Upper lobe of left lung (tissue), 6 donors: Measurements from ENCODE around the gene RPS13. TPM values are rescaled to one million over a fixed set of nuclear protein-coding genes. Genes with fewer than 3 reads are reported as not detected.
"Not testable (repeated sequence)": the region's sequence is repeated elsewhere in the genome, so short reads cannot be mapped to it uniquely, and the experiment has no call there.

Experiments used
- ATAC-seq, 2 donors: fragments of 200-7000 bp; cut with Tn5 transposase; one replicate each; pipeline ENCODE4 v1.9.1; 2022; ENCODE audit warnings: mild to moderate bottlenecking in 2 of 2, moderate library complexity in 2 of 2; ENCODE audit not compliant: low FRiP score in 2 of 2
- DNase-seq, 2 donors: peaks; one replicate each; pipeline ENCODE4 v3.0.0-alpha.2; 2019 to 2020
- H3K27ac ChIP-seq, 4 donors: fragments of 200-600 bp; sonication (generic); one replicate each; pipeline ENCODE4 v1.5.1; 2016 to 2019
- H3K27me3 ChIP-seq, 4 donors: fragments of 200-600 bp; sonication (generic); one replicate each; pipeline ENCODE4 v1.5.1; 2017 to 2019
- H3K36me3 ChIP-seq, 4 donors: fragments of 200-600 bp; sonication (generic); one replicate each; pipeline ENCODE4 v1.5.1; 2016 to 2019
- H3K4me1 ChIP-seq, 4 donors: fragments of 200-600 bp; sonication (generic); one replicate each; pipeline ENCODE4 v1.5.1; 2018 to 2019
- H3K4me3 ChIP-seq, 4 donors: fragments of 200-600 bp; sonication (generic); one replicate each; pipeline ENCODE4 v1.5.1; 2017 to 2019; ENCODE audit warnings: mild to moderate bottlenecking in 2 of 4, moderate library complexity in 1 of 4
- H3K9me3 ChIP-seq, 4 donors: fragments of 200-600 bp; sonication (generic); one replicate each; pipeline ENCODE4 v1.5.1; 2018 to 2019
- CTCF ChIP-seq, 6 experiments: fragments of 450-650 bp in 4 of 6; fragments of 200-600 bp in 2 of 6; sonication (generic) in 2 of 6; IDR thresholded peaks; one replicate each; pipeline ENCODE4 v1.5.1; 2016 to 2019; ENCODE audit warnings: antibody characterized with exemption in 6 of 6
- EP300 ChIP-seq, 4 donors: sonication (generic); formaldehyde crosslinking; IDR thresholded peaks; one replicate each; pipeline ENCODE4 v1.5.1; 2017; ENCODE audit warnings: antibody characterized with exemption in 4 of 4, control low read depth in 2 of 4
- POLR2A ChIP-seq, 4 donors: fragments of 450-650 bp; IDR thresholded peaks; one replicate each; pipeline ENCODE4 v1.5.1; 2016 to 2017; ENCODE audit warnings: antibody characterized with exemption in 4 of 4, mild to moderate bottlenecking in 2 of 4
- POLR2AphosphoS5 ChIP-seq, 2 donors: sonication (generic); formaldehyde crosslinking; IDR thresholded peaks; one replicate each; pipeline ENCODE4 v1.5.1; 2017; ENCODE audit warnings: antibody characterized with exemption in 2 of 2
- WGBS, 2 donors: methylation state at CpG; one replicate each; pipeline ENCODE4 v1.1.5; 2017 to 2018; 5-methylcytosine and 5-hydroxymethylcytosine counted together
- total RNA-seq, 6 donors: library from RNA; depleted of rRNA in 4 of 6; stranded (reverse); fragments of >200 nt in 4 of 6; gene quantifications; one replicate each; pipeline versions ENCODE4 v1.1.0 to v1.2.1, GENCODE V29; 2016 to 2021
- donor health status: DM: no; HTN: no; CAD: no; lungs with moderate emphysema.
- donor health status: DM: no; HTN: yes; CAD: no; lungs with severe emphysema.

Gene RPS13
- total RNA-seq, 6 donors from 2014 or later = 263 to 1,313 (median 751) TPM

- WGBS, 2 donors = 69 to 80% methylated on average over 2 of the region's 2 CpGs
- Histone ChIP-seq H3K4me3 (no peak overlapping the region), H3K36me3 (no peaks in the 10 kb centered on the region), H3K9me3 (no peaks in the 10 kb centered on the region), H3K27me3 (no peaks in the 10 kb centered on the region), H3K27ac (no peak overlapping the region), H3K4me1 (no peaks in the 10 kb centered on the region)
- no peak for DNase-seq
- peak in 1 of 2 donors; percentile 28 for ATAC-seq
- TF ChIP-seq POLR2AphosphoS5 (IDR thresholded peaks at IDR 0.05) (no peak), EP300 (IDR thresholded peaks at IDR 0.05) (no peak), CTCF (IDR thresholded peaks at IDR 0.05) (no peak), POLR2A (IDR thresholded peaks at IDR 0.05) (no peak)
Observed at GRCh38 chr11:17066691-17067090, 10.8 kb downstream of the RPS13 start.

GRCh38 chr11:17063171-17064002 is 14.1 kb downstream of the RPS13 start:
- ATAC-seq (peak; percentile 80 to 89), DNase-seq (peak; percentile 27 to 60)
- H3K4me3 ChIP-seq = no peak overlapping the region
- WGBS, 2 donors = 69 to 74% methylated on average over 3 to 4 of the region's 4 CpGs
- H3K27ac ChIP-seq = no peak overlapping the region
- H3K27me3 ChIP-seq = no peaks in the 10 kb centered on the region
- H3K4me1 ChIP-seq = no peaks in the 10 kb centered on the region
- TF ChIP-seq CTCF (IDR thresholded peaks at IDR 0.05) (peak; percentile 52 to 83 (median 67)), POLR2AphosphoS5 (IDR thresholded peaks at IDR 0.05) (no peak)
- H3K36me3 ChIP-seq = no peaks in the 10 kb centered on the region
- no peaks in the 10 kb centered on the region for H3K9me3 ChIP-seq

- H3K27me3 ChIP-seq, H3K4me1 ChIP-seq, H3K36me3 ChIP-seq, H3K4me3 ChIP-seq, ATAC-seq, H3K27ac ChIP-seq, H3K9me3 ChIP-seq: not testable (repeated sequence)
- 92 to 100% methylated on average over 1 to 17 of the region's 27 CpGs for WGBS, 2 donors
- DNase-seq = peak in 1 of 2 donors; percentile 68
Observed at GRCh38 chr11:17051146-17051545, 26.3 kb downstream of the RPS13 start.

GRCh38 chr11:17048491-17048890 is 29.0 kb downstream of the RPS13 start:
- not testable (repeated sequence) for H3K4me3 ChIP-seq, DNase-seq, H3K27ac ChIP-seq, H3K27me3 ChIP-seq, H3K4me1 ChIP-seq, H3K9me3 ChIP-seq, H3K36me3 ChIP-seq, ATAC-seq
- WGBS, 2 donors = 61 to 63% methylated on average over 4 of the region's 4 CpGs

- DNase-seq (no peak), ATAC-seq (no peak)
- Histone ChIP-seq H3K27ac (no peak overlapping the region), H3K4me1 (no peaks in the 10 kb centered on the region), H3K4me3 (no peak overlapping the region), H3K9me3 (no peaks in the 10 kb centered on the region), H3K36me3 (no peaks in the 10 kb centered on the region), H3K27me3 (no peaks in the 10 kb centered on the region)
- TF ChIP-seq CTCF (IDR thresholded peaks at IDR 0.05) (no peak), POLR2A (IDR thresholded peaks at IDR 0.05) (no peak), POLR2AphosphoS5 (IDR thresholded peaks at IDR 0.05) (no peak), EP300 (IDR thresholded peaks at IDR 0.05) (no peak)
- WGBS, 2 donors = 81 to 88% methylated on average over 5 of the region's 5 CpGs
Observed at GRCh38 chr11:17046690-17047089, 30.8 kb downstream of the RPS13 start.
